ENCODE measurements around the gene ADGRL1.
"Not testable (repeated sequence)": the region's sequence is repeated elsewhere in the genome, so short reads cannot be mapped to it uniquely, and the experiment has no call there.

GRCh38 chr19:14208496-14208895 lies 2.5 kb upstream of the ADGRL1 start:
- TF ChIP-seq, protein P1, sequence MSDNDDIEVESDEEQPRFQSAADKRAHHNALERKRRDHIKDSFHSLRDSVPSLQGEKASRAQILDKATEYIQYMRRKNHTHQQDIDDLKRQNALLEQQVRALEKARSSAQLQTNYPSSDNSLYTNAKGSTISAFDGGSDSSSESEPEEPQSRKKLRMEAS (CRISPR knock-in tag; IDR thresholded peaks at IDR 0.05), result not testable (repeated sequence)
- TF ChIP-seq ZNF445 (CRISPR knock-in tag; IDR thresholded peaks at IDR 0.05; ENCODE audit: low read depth); YY1 (IDR thresholded peaks at IDR 0.05; ENCODE audit: borderline replicate concordance in 1 of 3, control insufficient read depth in 1 of 3, extremely low read depth in 1 of 3, insufficient read depth in 3 of 3, insufficient read length in 1 of 3, insufficient replicate concordance in 2 of 3, low read depth in 1 of 3, low read length in 2 of 3): not testable (repeated sequence)
